CD4-positive, alpha-beta memory T cell (primary cell): ENCODE results near the gene ATP8B4. TPM values are rescaled to one million over a fixed set of nuclear protein-coding genes. Genes with fewer than 3 reads are reported as not detected.

Experiments used
- CTCF ChIA-PET: fragments of 350-600 bp; sonication (Branson Sonifier 250); formaldehyde crosslinking; loops from one replicate; lab custom pipeline; 2021; ENCODE audit warnings: inconsistent platforms; ENCODE audit not compliant: partially characterized antibody; lab: Charles Lee
- POLR2A ChIA-PET: fragments of 350-600 bp; sonication (Branson Sonifier 250); formaldehyde crosslinking; loops from one replicate; lab custom pipeline; 2021; ENCODE audit not compliant: partially characterized antibody; lab: Charles Lee
- DNase-seq, 5 donors: peaks; one replicate each; pipeline versions ENCODE4 v3.0.0 to v3.0.0-alpha.2; 2020 to 2022; ENCODE audit warnings: mixed read lengths in 1 of 5
- H3K27ac ChIP-seq: one replicate; pipeline ENCODE4 v1.7.0; 2013; ENCODE audit warnings: low read depth, low read length
- H3K27me3 ChIP-seq: 2 replicates; pipeline ENCODE4 v1.7.0; 2013; ENCODE audit warnings: mild to moderate bottlenecking, low read length, moderate library complexity; ENCODE audit not compliant: insufficient read depth
- H3K36me3 ChIP-seq: 2 replicates; pipeline ENCODE4 v1.7.0; 2013; ENCODE audit warnings: mild to moderate bottlenecking, low read length, moderate library complexity; ENCODE audit not compliant: insufficient read depth
- H3K4me1 ChIP-seq: 2 replicates; pipeline ENCODE4 v1.7.0; 2013; ENCODE audit warnings: mild to moderate bottlenecking, low read length, moderate library complexity; ENCODE audit not compliant: insufficient read depth
- H3K4me3 ChIP-seq, 2 donors: one replicate each; pipeline ENCODE4 v1.7.0; 2013; ENCODE audit warnings: low read length in 2 of 2, mild to moderate bottlenecking in 1 of 2
- H3K9me3 ChIP-seq, 2 donors: one replicate each; pipeline ENCODE4 v1.7.0; 2013; ENCODE audit warnings: low read length in 2 of 2, control low read depth in 1 of 2; ENCODE audit not compliant: control insufficient read depth in 1 of 2
- H3K27ac Mint-ChIP-seq, 7 donors: one replicate each; pipeline ENCODE4 v1.8.0; 2020 to 2021; ENCODE audit warnings: mixed read lengths in 7 of 7, mild to moderate bottlenecking in 6 of 7, inconsistent platforms in 3 of 7, moderate library complexity in 3 of 7
- H3K27me3 Mint-ChIP-seq, 2 donors: one replicate each; pipeline ENCODE4 v1.8.0; 2020 to 2021; ENCODE audit warnings: mixed read lengths in 2 of 2
- H3K36me3 Mint-ChIP-seq, 2 donors: one replicate each; pipeline ENCODE4 v1.8.0; 2020 to 2021; ENCODE audit warnings: mixed read lengths in 2 of 2, inconsistent platforms in 1 of 2, mild to moderate bottlenecking in 1 of 2
- H3K4me1 Mint-ChIP-seq, 4 donors: one replicate each; pipeline ENCODE4 v1.8.0; 2020 to 2021; ENCODE audit warnings: mixed read lengths in 4 of 4, mild to moderate bottlenecking in 1 of 4
- H3K4me3 Mint-ChIP-seq, 8 donors: one replicate each; pipeline ENCODE4 v1.8.0; 2020 to 2021; ENCODE audit warnings: mixed read lengths in 8 of 8, mild to moderate bottlenecking in 7 of 8, moderate library complexity in 6 of 8, inconsistent platforms in 3 of 8
- H3K9me3 Mint-ChIP-seq, 8 donors: one replicate each; pipeline ENCODE4 v1.8.0; 2020 to 2021; ENCODE audit warnings: mixed read lengths in 8 of 8, mild to moderate bottlenecking in 5 of 8, inconsistent platforms in 3 of 8, moderate library complexity in 1 of 8
- intact Hi-C: fragments of 100-400 bp; cut with micrococcal nuclease; formaldehyde crosslinking; loops from one replicate; pipeline ENCODE4 v1.15.1; 2023
- polyA plus RNA-seq, 2 donors: library from polyadenylated mRNA; unstranded; fragments of 300-500 nt; fragmentation: Illumina TruSeq; gene quantifications; one replicate each; pipeline ENCODE4 v1.2.3, GENCODE V29; 2021
- total RNA-seq, 2 experiments: library from RNA; stranded (reverse); gene quantifications; one replicate each; pipeline ENCODE4 v1.2.3, GENCODE V29; 2021

The ATP8B4 gene
- total and polyA plus RNA-seq, 4 experiments from 2014 or later: 0.11 to 0.67 (median 0.44) TPM; not detected in 1

DNA sequence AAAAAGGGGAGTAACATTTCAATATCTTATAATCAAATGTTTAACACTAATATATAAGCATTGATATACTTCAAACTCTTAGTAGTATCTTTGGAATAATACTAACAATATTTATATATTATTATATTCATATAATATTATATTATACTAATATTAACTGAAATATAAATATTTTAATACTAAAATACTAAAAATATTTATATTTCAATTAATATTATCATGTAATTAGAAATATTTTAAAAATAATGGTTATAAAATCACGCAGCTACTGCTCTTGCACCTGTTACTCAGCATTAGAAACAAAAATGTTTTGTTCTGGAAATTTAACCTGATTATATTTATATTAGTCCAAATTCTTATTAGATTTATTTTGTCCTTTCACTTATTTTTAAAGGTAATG is 12.6 kb upstream of the ATP8B4 start:
- Histone ChIP-seq H3K27ac (no peak overlapping the region), H3K4me1 (no peaks in the 10 kb centered on the region), H3K27me3 (no peaks in the 10 kb centered on the region), H3K36me3 (no peaks in the 10 kb centered on the region), H3K9me3 (no peaks in the 10 kb centered on the region), H3K4me3 (no peak overlapping the region)
- ChIA-PET POLR2A (no interaction called here), CTCF (interaction anchor here (1.3 kb wide), 1 partner anchor 12 kb away, joined by 3 read pairs; no protein-coding TSS in a partner anchor)
- H3K4me3 Mint-ChIP-seq: no peak overlapping the region
- peaks cover 5 to 8% (median 6%) of the 10 kb centered on the region in 4 donors for H3K4me1 Mint-ChIP-seq
- no peak overlapping the region for H3K27ac Mint-ChIP-seq
- intact Hi-C loops: no loop called here
- no peak for DNase-seq
- peaks cover 0 to 13% (median 0%) of the 10 kb centered on the region in 8 donors for H3K9me3 Mint-ChIP-seq
- no peaks in the 10 kb centered on the region for H3K36me3 Mint-ChIP-seq
- H3K27me3 Mint-ChIP-seq: peaks cover 1 to 17% of the 10 kb centered on the region in 2 donors

DNA sequence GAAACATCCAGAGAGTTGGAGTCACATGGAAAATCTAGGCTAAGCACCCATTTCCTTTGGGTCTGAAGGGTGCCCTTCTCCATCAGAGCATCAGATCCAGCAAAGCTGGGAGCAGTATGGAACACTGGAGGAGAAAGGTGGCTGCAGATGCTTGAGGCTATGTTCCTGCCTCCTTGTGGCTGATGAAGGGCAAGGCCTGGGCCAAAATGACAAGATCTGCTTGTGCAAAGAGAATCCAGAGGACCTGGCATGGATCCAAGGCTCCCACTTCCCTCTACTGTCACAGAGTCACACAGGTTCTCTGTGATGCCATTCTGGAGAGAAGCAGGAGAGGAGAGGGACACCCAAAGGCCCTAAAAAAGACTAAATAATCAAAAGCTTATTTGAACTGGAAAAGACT is 9.2 kb upstream of the ATP8B4 start:
- no peaks in the 10 kb centered on the region for H3K27me3 ChIP-seq
- no peak overlapping the region for H3K4me3 ChIP-seq
- Mint-ChIP-seq H3K36me3 (no peaks in the 10 kb centered on the region), H3K4me1 (no peaks in the 10 kb centered on the region), H3K4me3 (no peak overlapping the region), H3K9me3 (peaks cover 0 to 24% (median 7%) of the 10 kb centered on the region in 8 donors), H3K27ac (no peak overlapping the region), H3K27me3 (peaks cover 1 to 5% of the 10 kb centered on the region in 2 donors)
- intact Hi-C loops: no loop called here
- H3K4me1 ChIP-seq: no peaks in the 10 kb centered on the region
- CTCF ChIA-PET: no interaction called here
- POLR2A ChIA-PET: no interaction called here
- no peak for DNase-seq
- no peaks in the 10 kb centered on the region for H3K9me3 ChIP-seq
- H3K36me3 ChIP-seq: no peaks in the 10 kb centered on the region
- H3K27ac ChIP-seq: no peak overlapping the region

DNA sequence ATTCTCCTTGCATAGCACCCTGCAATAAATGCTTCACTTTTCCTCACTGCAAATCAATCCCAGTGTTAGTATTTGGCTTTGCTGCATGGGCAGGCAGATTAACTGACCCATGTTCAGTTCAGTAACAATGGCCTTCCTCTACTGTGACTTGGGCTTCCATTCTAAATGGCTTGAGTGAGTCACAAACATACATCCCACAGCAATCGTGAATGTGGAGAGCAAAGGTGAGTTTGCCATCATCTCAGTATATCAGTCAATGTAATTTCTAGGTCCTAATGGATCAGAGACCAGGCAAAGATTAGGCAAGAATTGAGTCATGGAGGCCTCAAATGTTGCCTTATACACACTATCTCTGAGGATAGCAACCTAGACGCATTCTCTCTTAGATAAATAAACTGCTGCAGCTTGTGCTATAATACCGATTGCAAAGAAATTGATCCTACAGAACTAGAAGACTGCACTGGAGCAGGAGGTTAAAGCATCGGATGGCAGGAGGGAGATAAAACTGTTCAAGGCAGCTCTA is 8.3 kb upstream of the ATP8B4 start:
- no peaks in the 10 kb centered on the region for H3K4me1 Mint-ChIP-seq
- CTCF ChIA-PET: no interaction called here
- H3K9me3 ChIP-seq: no peaks in the 10 kb centered on the region

DNA sequence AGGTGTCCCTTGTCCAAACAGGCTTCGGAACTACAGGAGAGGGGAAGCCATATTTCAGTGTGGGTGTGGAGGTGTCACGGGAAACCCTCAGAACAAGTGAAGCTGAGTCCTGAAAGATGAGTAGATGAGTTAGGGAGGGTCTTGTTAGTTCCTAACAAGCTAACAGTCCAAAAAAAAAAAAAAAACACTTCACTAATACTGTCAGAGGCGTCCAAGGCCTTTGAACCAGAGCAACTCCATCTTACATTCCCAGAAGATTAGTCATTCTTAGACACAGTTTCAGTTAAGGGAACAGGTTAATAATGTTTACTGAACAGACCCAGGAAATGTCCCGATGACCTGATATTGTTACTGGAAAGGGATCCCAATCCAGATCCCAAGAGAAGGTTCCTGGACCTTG is 7.0 kb upstream of the ATP8B4 start:
- no peaks in the 10 kb centered on the region for H3K36me3 Mint-ChIP-seq
- H3K9me3 ChIP-seq: no peaks in the 10 kb centered on the region
- no peak overlapping the region for H3K27ac Mint-ChIP-seq
- no peak overlapping the region for H3K27ac ChIP-seq
- no peaks in the 10 kb centered on the region for H3K4me1 ChIP-seq
- H3K27me3 Mint-ChIP-seq: peaks cover 0 to 1% of the 10 kb centered on the region in 2 donors
- no peak for DNase-seq
- H3K9me3 Mint-ChIP-seq: peaks cover 0 to 19% (median 6%) of the 10 kb centered on the region in 8 donors
- H3K36me3 ChIP-seq: no peaks in the 10 kb centered on the region
- intact Hi-C loops: no loop called here
- no peak overlapping the region for H3K4me3 ChIP-seq
- no peaks in the 10 kb centered on the region for H3K27me3 ChIP-seq
- no peaks in the 10 kb centered on the region for H3K4me1 Mint-ChIP-seq
- ChIA-PET CTCF (interaction anchor here (2.1 kb wide), 1 partner anchor 19 kb away, joined by 9 read pairs; no protein-coding TSS in a partner anchor), POLR2A (no interaction called here)
- no peak overlapping the region for H3K4me3 Mint-ChIP-seq

More for the DNA sequence above, 8.3 kb upstream of the ATP8B4 start:
- no peaks in the 10 kb centered on the region for H3K4me1 ChIP-seq
- H3K36me3 Mint-ChIP-seq: no peaks in the 10 kb centered on the region
- H3K4me3 Mint-ChIP-seq: no peak overlapping the region
- POLR2A ChIA-PET: no interaction called here
- H3K27ac ChIP-seq: no peak overlapping the region
- H3K27me3 ChIP-seq: no peaks in the 10 kb centered on the region
- intact Hi-C loops: no loop called here
- H3K27ac Mint-ChIP-seq: no peak overlapping the region
- H3K36me3 ChIP-seq: no peaks in the 10 kb centered on the region
- H3K4me3 ChIP-seq: no peak overlapping the region
- H3K9me3 Mint-ChIP-seq: peaks cover 0 to 22% (median 6%) of the 10 kb centered on the region in 8 donors
- H3K27me3 Mint-ChIP-seq: peaks cover 1% of the 10 kb centered on the region in 2 donors
- DNase-seq: no peak

DNA sequence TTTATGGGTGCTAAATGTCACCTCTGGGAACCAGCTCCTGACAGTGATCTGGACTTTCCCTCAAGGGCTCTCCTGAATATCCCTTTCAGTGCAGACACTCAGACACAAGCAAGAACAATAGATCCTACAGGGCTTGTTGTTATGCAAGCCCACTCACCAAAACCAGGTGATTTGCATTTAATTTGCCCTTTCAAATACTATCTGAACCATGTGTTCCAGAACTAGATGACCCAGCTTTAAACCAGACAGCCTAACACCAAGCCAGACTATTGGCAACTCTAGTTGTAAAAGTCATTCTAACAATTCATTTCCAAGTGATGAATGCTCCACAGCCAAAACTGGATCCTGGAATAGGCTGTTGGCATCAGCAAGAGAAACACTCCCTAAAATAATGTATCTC is 5.6 kb upstream of the ATP8B4 start:
- no peak overlapping the region for H3K27ac Mint-ChIP-seq

DNA sequence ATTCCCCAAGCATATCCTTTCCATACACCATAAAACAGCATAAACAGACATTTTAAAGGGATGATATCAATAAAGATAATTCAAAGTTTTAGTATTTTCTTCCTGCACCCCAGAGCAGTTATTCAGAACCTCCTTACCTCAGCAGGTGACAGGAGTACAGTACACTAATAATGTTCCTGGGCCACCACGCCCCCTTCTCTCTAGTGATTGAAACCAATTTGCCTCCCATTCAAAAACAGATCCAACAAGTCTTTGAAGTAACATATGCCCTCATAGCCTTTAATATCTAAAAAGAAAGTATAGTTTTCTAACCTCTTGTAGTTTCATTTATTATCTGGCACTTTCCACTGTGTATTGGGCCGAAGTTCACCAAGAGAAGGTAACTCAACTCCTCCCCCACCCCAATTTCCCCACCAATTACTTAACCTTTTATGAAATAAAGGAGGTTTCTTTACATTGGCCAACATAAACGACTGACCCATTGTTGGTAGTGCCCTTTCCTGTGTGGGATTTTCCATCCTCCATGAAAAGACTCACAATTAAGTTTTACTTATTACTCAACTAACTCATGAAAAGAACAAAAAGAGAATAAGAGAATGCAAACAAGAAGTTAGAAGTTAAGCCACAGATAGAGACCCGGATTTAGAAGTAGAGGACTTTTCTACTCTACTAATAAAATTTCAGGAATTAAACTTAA is 5.0 kb upstream of the ATP8B4 start:
- peaks cover 0 to 4% (median 3%) of the 10 kb centered on the region in 4 donors for H3K4me1 Mint-ChIP-seq
- ChIA-PET POLR2A (no interaction called here), CTCF (no interaction called here)
- H3K36me3 Mint-ChIP-seq: no peaks in the 10 kb centered on the region
- DNase-seq: no peak
- H3K27ac Mint-ChIP-seq: no peak overlapping the region
- Histone ChIP-seq H3K4me3 (no peak overlapping the region), H3K36me3 (no peaks in the 10 kb centered on the region), H3K9me3 (no peaks in the 10 kb centered on the region), H3K27me3 (no peaks in the 10 kb centered on the region), H3K4me1 (no peaks in the 10 kb centered on the region), H3K27ac (no peak overlapping the region)
- H3K4me3 Mint-ChIP-seq: no peak overlapping the region
- peaks cover 0 to 14% (median 6%) of the 10 kb centered on the region in 8 donors for H3K9me3 Mint-ChIP-seq
- no peaks in the 10 kb centered on the region for H3K27me3 Mint-ChIP-seq
- intact Hi-C loops: no loop called here

More for the DNA sequence above, 5.6 kb upstream of the ATP8B4 start:
- Mint-ChIP-seq H3K36me3 (no peaks in the 10 kb centered on the region), H3K27me3 (no peaks in the 10 kb centered on the region), H3K9me3 (peaks cover 0 to 19% (median 6%) of the 10 kb centered on the region in 8 donors), H3K4me3 (no peak overlapping the region), H3K4me1 (no peaks in the 10 kb centered on the region)
- Histone ChIP-seq H3K36me3 (no peaks in the 10 kb centered on the region), H3K9me3 (no peaks in the 10 kb centered on the region), H3K4me3 (no peak overlapping the region), H3K27ac (no peak overlapping the region), H3K4me1 (no peaks in the 10 kb centered on the region), H3K27me3 (no peaks in the 10 kb centered on the region)
- CTCF ChIA-PET: no interaction called here
- intact Hi-C loops: no loop called here
- DNase-seq: no peak
- POLR2A ChIA-PET: no interaction called here

DNA sequence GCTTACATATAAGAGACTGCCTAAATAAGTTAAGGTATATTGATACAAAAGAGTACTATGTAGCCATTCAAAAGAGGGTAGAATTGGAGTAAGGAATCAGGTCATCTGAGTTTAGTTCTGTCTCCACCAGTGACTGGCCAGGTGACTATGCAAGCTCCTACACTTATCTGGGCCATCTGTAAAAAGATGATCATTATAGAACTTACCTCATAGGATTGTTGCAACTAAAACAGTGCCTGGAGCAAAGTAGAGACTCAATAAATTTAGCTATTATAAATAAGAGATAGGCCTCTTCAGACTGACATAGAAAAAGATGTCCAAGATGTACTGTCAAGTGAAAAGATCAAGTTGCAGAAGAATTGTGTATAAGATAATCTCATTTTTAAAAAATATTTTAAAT is 1.7 kb upstream of the ATP8B4 start:
- Histone ChIP-seq H3K4me1 (no peaks in the 10 kb centered on the region), H3K4me3 (no peak overlapping the region), H3K9me3 (no peaks in the 10 kb centered on the region), H3K36me3 (no peaks in the 10 kb centered on the region), H3K27ac (no peak overlapping the region), H3K27me3 (no peaks in the 10 kb centered on the region)
- peaks cover 0 to 4% of the 10 kb centered on the region in 2 donors for H3K27me3 Mint-ChIP-seq
- no peak overlapping the region for H3K27ac Mint-ChIP-seq
- POLR2A ChIA-PET: no interaction called here
- H3K4me3 Mint-ChIP-seq: no peak overlapping the region
- peaks cover 0 to 9% (median 7%) of the 10 kb centered on the region in 4 donors for H3K4me1 Mint-ChIP-seq
- peaks cover 1 to 24% (median 8%) of the 10 kb centered on the region in 8 donors for H3K9me3 Mint-ChIP-seq
- intact Hi-C loops: no loop called here
- no peak for DNase-seq
- CTCF ChIA-PET: no interaction called here
- no peaks in the 10 kb centered on the region for H3K36me3 Mint-ChIP-seq
